GM18526 (cell line): ENCODE measurements around the gene NDUFA12.
A peak's percentile ranks its signal among the peaks of the same experiment; 100 is the strongest.

ENCODE experiments used
- POLR2A ChIP-seq: IDR thresholded peaks from 3 replicates; pipeline ENCODE4 v1.6.1; 2011; ENCODE audit not compliant: insufficient read length; ENCODE audit errors: extremely low read depth

Gene NDUFA12

GRCh38 chr12:95003213-95003920 lies at the start of gene NDUFA12:
Gene NDUFA12 (minus strand): TSS chr12:95003697. CDS start chr12:95003680, 17 bp downstream.
- TF ChIP-seq POLR2A: peak; percentile 95

DNA sequence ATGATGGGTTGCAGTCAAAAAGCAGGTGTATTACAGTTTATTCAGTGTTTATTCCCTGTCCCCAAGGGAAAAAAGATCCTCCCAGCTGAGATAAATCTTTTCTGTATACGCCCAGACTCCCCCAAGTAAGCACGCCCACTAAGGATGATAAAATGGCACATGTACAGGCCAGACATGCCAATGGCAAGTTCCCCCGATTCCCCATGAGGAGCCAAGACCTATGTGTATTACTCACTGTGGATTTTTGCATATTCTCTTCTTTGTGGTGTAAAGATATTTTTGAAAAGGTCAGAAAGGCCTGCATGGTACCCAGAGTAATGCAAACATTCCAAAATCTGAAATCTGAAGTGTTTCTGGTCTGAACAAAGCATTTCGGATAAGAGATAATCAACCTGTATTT lies 47.7 kb upstream of the NDUFA12 start:
- TF ChIP-seq POLR2A: no peak

- TF ChIP-seq POLR2A: no peak
Observed at GRCh38 chr12:95037906-95038305, 34.4 kb upstream of the NDUFA12 start.

DNA sequence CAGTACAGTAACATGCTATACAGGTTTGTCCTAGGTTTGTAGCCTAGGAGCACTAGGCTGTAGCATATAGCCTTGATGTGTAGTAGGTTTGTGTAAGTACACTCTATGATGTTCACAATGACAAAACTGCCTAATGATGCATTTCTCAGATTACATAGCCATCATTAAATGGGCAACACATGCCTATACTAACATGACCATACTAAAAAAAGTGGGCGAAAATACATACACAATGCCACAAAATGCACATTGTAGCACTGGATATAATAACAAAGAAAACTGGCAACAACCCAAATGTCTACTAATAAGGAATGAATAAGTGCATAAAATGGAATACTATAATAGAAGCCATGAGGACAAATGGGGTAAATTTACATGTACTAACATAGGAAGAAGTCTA lies 31.3 kb upstream of the NDUFA12 start:
- no peak for TF ChIP-seq POLR2A

- no peak for TF ChIP-seq POLR2A
Observed at GRCh38 chr12:95022477-95022876, 19.0 kb upstream of the NDUFA12 start.

DNA sequence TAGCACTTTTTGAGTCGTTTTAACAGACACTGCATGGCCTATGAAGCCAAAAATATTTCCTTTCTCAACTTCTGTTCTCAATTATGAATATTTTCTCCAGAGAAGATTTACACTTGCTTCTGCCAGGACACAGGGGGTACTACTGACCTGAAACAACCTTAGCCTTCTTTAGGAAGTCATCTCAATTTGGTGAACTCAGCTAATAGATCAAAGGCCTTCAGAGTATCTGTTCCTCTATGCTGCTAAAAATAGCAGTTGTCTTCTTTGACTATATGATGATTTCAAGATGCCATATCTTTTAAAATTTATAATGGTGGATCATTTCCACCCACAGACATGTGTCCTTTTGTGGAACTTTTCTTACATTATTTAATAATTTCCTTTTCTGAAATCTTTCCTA lies 14.0 kb upstream of the NDUFA12 start:
- no peak for TF ChIP-seq POLR2A

- no peak for TF ChIP-seq POLR2A
Observed at GRCh38 chr12:95016120-95016519, 12.6 kb upstream of the NDUFA12 start.

DNA sequence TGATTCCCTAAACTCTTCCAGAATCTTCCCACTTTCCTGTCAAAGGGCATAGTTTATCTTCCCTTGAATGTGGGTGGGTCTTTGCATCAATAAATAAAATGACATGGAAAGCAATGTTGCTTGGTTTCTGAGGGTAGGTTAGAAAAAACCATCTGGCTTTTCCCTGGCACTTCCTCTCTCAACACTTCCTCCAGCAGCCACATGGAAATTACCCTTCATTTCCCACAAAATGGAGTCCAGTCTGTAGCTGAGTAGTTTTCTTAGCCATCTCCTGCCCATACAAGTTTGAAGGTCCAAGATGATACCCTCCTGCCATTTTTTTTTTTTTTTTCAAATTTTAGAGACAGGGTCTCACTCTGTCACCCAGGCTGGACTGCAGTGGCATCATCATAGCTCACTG lies 11.1 kb upstream of the NDUFA12 start:
- no peak for TF ChIP-seq POLR2A

DNA sequence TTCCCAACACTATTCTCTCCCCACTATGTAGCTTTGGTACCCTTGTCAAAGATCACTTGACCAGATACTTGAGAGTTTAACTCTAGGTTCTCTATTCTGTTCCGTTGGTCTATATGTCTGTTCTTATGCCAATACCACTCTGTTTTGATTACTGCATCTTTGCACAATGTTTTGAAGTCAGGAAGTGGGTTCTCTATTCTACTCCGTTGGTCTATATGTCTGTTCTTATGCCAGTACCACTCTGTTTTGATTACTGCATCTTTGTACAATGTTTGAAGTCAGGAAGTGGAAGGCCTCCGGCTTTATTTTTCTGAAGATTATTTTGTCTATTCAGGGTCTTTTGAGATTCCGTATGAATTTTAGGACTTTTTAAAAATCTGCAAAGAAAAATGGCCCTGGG lies 2.7 kb upstream of the NDUFA12 start:
- no peak for TF ChIP-seq POLR2A

- TF ChIP-seq POLR2A: no peak
Observed at GRCh38 chr12:95004610-95005009, 1.1 kb upstream of the NDUFA12 start.

DNA sequence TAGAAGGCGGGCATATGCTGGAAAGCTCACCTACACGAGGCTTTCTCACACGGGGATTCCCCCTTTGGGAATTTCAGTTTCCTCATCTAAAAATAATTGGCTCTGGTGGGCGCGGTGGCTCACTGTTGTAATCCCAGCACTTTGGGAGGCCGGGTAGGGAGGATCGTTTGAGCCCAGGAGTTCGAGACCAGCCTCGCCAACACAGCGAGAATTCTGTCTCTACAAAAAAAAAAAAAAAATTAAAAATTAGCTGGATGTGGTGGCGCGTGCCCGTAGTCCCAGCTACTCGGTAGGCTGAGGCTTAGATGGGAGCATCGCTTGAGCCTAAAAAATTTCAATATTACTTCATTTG lies 400 bp upstream of the NDUFA12 start:
- no peak for TF ChIP-seq POLR2A

GRCh38 chr12:95002754-95003153 lies 743 bp downstream of the NDUFA12 start:
- no peak for TF ChIP-seq POLR2A

DNA sequence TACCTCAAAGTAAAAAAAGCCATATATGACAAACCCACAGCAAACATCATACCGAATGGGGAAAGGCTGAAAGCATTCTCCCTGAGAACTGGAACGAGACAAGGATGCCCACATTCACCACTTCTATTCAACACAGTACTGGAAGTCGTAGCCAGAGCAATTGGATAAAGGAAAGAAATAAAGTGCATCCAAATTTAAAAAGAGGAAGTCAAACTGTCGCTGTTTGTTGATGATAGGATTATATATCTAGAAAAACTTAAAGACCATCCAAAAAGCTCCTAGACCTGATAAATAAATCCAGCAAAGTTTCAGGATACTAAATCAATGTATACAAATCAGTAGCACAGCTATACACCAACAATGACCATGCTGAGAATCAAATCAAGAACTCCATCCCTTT lies 5.2 kb downstream of the NDUFA12 start:
- no peak for TF ChIP-seq POLR2A

- no peak for TF ChIP-seq POLR2A
Observed at GRCh38 chr12:94997726-94998125, 5.8 kb downstream of the NDUFA12 start.

GRCh38 chr12:94997061-94997460 lies 6.4 kb downstream of the NDUFA12 start:
- TF ChIP-seq POLR2A: no peak

DNA sequence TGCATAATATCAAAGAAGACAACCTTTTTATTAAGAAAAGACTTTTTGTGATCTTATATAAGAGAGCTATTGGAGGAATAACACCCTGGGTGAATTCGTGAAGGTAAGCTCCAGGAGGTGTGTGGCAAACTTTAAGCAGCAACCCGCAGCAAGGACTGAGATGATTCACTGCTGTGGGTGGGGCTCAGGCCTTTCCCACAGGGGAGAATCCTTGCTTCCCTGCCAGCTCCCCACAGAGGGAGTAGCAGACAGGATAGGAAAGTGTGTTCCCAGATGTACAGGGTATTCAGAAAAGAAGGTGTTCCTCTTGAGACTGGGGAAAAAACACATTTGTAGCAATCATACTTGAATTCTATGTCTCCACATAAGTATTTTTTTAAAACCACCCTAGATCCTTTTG lies 9.2 kb downstream of the NDUFA12 start:
- no peak for TF ChIP-seq POLR2A

- no peak for TF ChIP-seq POLR2A
Observed at GRCh38 chr12:94990222-94990621, 13.3 kb downstream of the NDUFA12 start.
